HG03280 (cell line): ENCODE data around the gene ZMYM1.
"Not testable (repeated sequence)": the region's sequence is repeated elsewhere in the genome, so short reads cannot be mapped to it uniquely, and the experiment has no call there.

ENCODE experiments used
- ATAC-seq: cut with Tn5 transposase; IDR thresholded peaks from one replicate; pipeline ENCODE4 v1.9.1; 2021; ENCODE audit warnings: mild to moderate bottlenecking, moderate library complexity; ENCODE audit not compliant: unreplicated experiment

Gene ZMYM1

GRCh38 chr1:35073265-35073811 lies 5.8 kb upstream of the ZMYM1 start:
- no peak for ATAC-seq

GRCh38 chr1:35076426-35076825 lies 2.8 kb upstream of the ZMYM1 start:
- not testable (repeated sequence) for ATAC-seq

- ATAC-seq = no peak
Observed at GRCh38 chr1:35080171-35080854, 1.1 kb downstream of the ZMYM1 start.

GRCh38 chr1:35085421-35085820 lies 6.2 kb downstream of the ZMYM1 start:
- no peak for ATAC-seq

- ATAC-seq = no peak
Observed at GRCh38 chr1:35097224-35097623, 18.0 kb downstream of the ZMYM1 start.

- no peak for ATAC-seq
Observed at GRCh38 chr1:35111106-35111505, 31.9 kb downstream of the ZMYM1 start.

- ATAC-seq = no peak
Observed at GRCh38 chr1:35112668-35113067, 33.5 kb downstream of the ZMYM1 start.

GRCh38 chr1:35115459-35116383 lies 36.5 kb downstream of the ZMYM1 start:
- no peak for ATAC-seq

GRCh38 chr1:35120458-35121133 lies 41.4 kb downstream of the ZMYM1 start:
- no peak for ATAC-seq

- ATAC-seq = no peak
Observed at GRCh38 chr1:35122311-35122710, 43.1 kb downstream of the ZMYM1 start.

GRCh38 chr1:35126546-35126945 lies 47.4 kb downstream of the ZMYM1 start:
- no peak for ATAC-seq

- ATAC-seq = no peak
Observed at GRCh38 chr1:35129080-35129479, 49.9 kb downstream of the ZMYM1 start.

- no peak for ATAC-seq
Observed at GRCh38 chr1:35136780-35137179, 57.6 kb downstream of the ZMYM1 start.

- ATAC-seq = not testable (repeated sequence)
Observed at GRCh38 chr1:35137590-35137989, 58.4 kb downstream of the ZMYM1 start.

- ATAC-seq = not testable (repeated sequence)
Observed at GRCh38 chr1:35142294-35142693, 63.1 kb downstream of the ZMYM1 start.

GRCh38 chr1:35142728-35143127 lies 63.5 kb downstream of the ZMYM1 start:
- not testable (repeated sequence) for ATAC-seq

- no peak for ATAC-seq
Observed at GRCh38 chr1:35143737-35144508, 64.7 kb downstream of the ZMYM1 start.

GRCh38 chr1:35145892-35146549 lies 66.8 kb downstream of the ZMYM1 start:
- not testable (repeated sequence) for ATAC-seq

GRCh38 chr1:35151220-35151619 lies 72.0 kb downstream of the ZMYM1 start:
- ATAC-seq = no peak

- ATAC-seq = no peak
Observed at GRCh38 chr1:35164893-35165292, 85.7 kb downstream of the ZMYM1 start.
